ENCODE data around the gene GTF2F2.

Gene GTF2F2

GRCh38 chr13:45228002-45228401 is 107.7 kb downstream of the GTF2F2 start:
- H3K27me3 ChIP-seq (ENCODE audit: insufficient read depth, low read length), result no peaks in the 10 kb centered on the region
- no peaks in the 10 kb centered on the region for H3K9me2 ChIP-seq (ENCODE audit: low read depth, low read length)
- no peaks in the 10 kb centered on the region for H3F3A ChIP-seq (ENCODE audit: insufficient read depth, low read length)
- no peaks in the 10 kb centered on the region for H3K36me3 ChIP-seq (ENCODE audit: insufficient read depth, low read length)
- H3K4me2 ChIP-seq (ENCODE audit: low read length), result no peak overlapping the region
- no peak overlapping the region for H3K9ac ChIP-seq (ENCODE audit: low read length)
- no peak for TF ChIP-seq CTCF (IDR thresholded peaks at IDR 0.05; ENCODE audit: low read length)
- no peak for TF ChIP-seq EZH2 (IDR thresholded peaks at IDR 0.05; ENCODE audit: borderline replicate concordance, low read length)
- H3K4me1 ChIP-seq (ENCODE audit: insufficient read depth, low read length, severe bottlenecking), result no peaks in the 10 kb centered on the region
- H3K9me3 ChIP-seq (ENCODE audit: low read length), result no peaks in the 10 kb centered on the region
- H3K79me2 ChIP-seq (ENCODE audit: insufficient read depth, low read length), result 0 out of 2 replicates have a peak, but pooled peaks cover 5% of the 10 kb centered on the region
- no peaks in the 10 kb centered on the region for H4K20me1 ChIP-seq (ENCODE audit: insufficient read depth, low read length)
- H3K4me3 ChIP-seq (ENCODE audit: low read depth, low read length, poor library complexity, severe bottlenecking), result no peak overlapping the region
- H3K27ac ChIP-seq (ENCODE audit: low read depth, low read length, poor library complexity, severe bottlenecking), result no peak overlapping the region
- no peak overlapping the region for H2AFZ ChIP-seq (ENCODE audit: low read length)

GRCh38 chr13:45229172-45229571 is 108.9 kb downstream of the GTF2F2 start:
- Histone ChIP-seq H4K20me1 (ENCODE audit: insufficient read depth, low read length) (no peaks in the 10 kb centered on the region), H2AFZ (ENCODE audit: low read length) (no peak overlapping the region), H3K9me3 (ENCODE audit: low read length) (no peaks in the 10 kb centered on the region), H3K9ac (ENCODE audit: low read length) (no peak overlapping the region), H3K4me2 (ENCODE audit: low read length) (no peak overlapping the region), H3K4me3 (ENCODE audit: low read depth, low read length, poor library complexity, severe bottlenecking) (no peak overlapping the region), H3F3A (ENCODE audit: insufficient read depth, low read length) (no peaks in the 10 kb centered on the region), H3K36me3 (ENCODE audit: insufficient read depth, low read length) (no peaks in the 10 kb centered on the region), H3K27me3 (ENCODE audit: insufficient read depth, low read length) (no peaks in the 10 kb centered on the region), H3K79me2 (ENCODE audit: insufficient read depth, low read length) (0 out of 2 replicates have a peak, but pooled peaks cover under 1% of the 10 kb centered on the region), H3K9me2 (ENCODE audit: low read depth, low read length) (no peaks in the 10 kb centered on the region), H3K4me1 (ENCODE audit: insufficient read depth, low read length, severe bottlenecking) (no peaks in the 10 kb centered on the region), H3K27ac (ENCODE audit: low read depth, low read length, poor library complexity, severe bottlenecking) (no peak overlapping the region)
- no peak for TF ChIP-seq EZH2 (IDR thresholded peaks at IDR 0.05; ENCODE audit: borderline replicate concordance, low read length)

- no peaks in the 10 kb centered on the region for H3K9me2 ChIP-seq (ENCODE audit: low read depth, low read length)
- H3K4me2 ChIP-seq (ENCODE audit: low read length), result no peak overlapping the region
- H2AFZ ChIP-seq (ENCODE audit: low read length), result no peak overlapping the region
- no peak overlapping the region for H3K4me3 ChIP-seq (ENCODE audit: low read depth, low read length, poor library complexity, severe bottlenecking)
- no peak overlapping the region for H3K9ac ChIP-seq (ENCODE audit: low read length)
- H3K9me3 ChIP-seq (ENCODE audit: low read length), result no peaks in the 10 kb centered on the region
- H4K20me1 ChIP-seq (ENCODE audit: insufficient read depth, low read length), result no peaks in the 10 kb centered on the region
- no peaks in the 10 kb centered on the region for H3F3A ChIP-seq (ENCODE audit: insufficient read depth, low read length)
- no peaks in the 10 kb centered on the region for H3K4me1 ChIP-seq (ENCODE audit: insufficient read depth, low read length, severe bottlenecking)
- no peaks in the 10 kb centered on the region for H3K27me3 ChIP-seq (ENCODE audit: insufficient read depth, low read length)
- TF ChIP-seq EZH2 (IDR thresholded peaks at IDR 0.05; ENCODE audit: borderline replicate concordance, low read length) (no peak), CTCF (IDR thresholded peaks at IDR 0.05; ENCODE audit: low read length) (no peak)
- H3K27ac ChIP-seq (ENCODE audit: low read depth, low read length, poor library complexity, severe bottlenecking), result no peak overlapping the region
- H3K79me2 ChIP-seq (ENCODE audit: insufficient read depth, low read length), result no peaks in the 10 kb centered on the region
- H3K36me3 ChIP-seq (ENCODE audit: insufficient read depth, low read length), result no peaks in the 10 kb centered on the region
Measured at GRCh38 chr13:45231305-45231704, 111.0 kb downstream of the GTF2F2 start.

- Histone ChIP-seq H3K9me2 (ENCODE audit: low read depth, low read length) (no peaks in the 10 kb centered on the region), H3K79me2 (ENCODE audit: insufficient read depth, low read length) (no peaks in the 10 kb centered on the region), H3K4me1 (ENCODE audit: insufficient read depth, low read length, severe bottlenecking) (no peaks in the 10 kb centered on the region), H3K9me3 (ENCODE audit: low read length) (no peaks in the 10 kb centered on the region), H4K20me1 (ENCODE audit: insufficient read depth, low read length) (no peaks in the 10 kb centered on the region), H3K27me3 (ENCODE audit: insufficient read depth, low read length) (no peaks in the 10 kb centered on the region), H3K9ac (ENCODE audit: low read length) (no peak overlapping the region), H3K4me2 (ENCODE audit: low read length) (no peak overlapping the region), H3K4me3 (ENCODE audit: low read depth, low read length, poor library complexity, severe bottlenecking) (no peak overlapping the region), H3F3A (ENCODE audit: insufficient read depth, low read length) (no peaks in the 10 kb centered on the region), H3K27ac (ENCODE audit: low read depth, low read length, poor library complexity, severe bottlenecking) (no peak overlapping the region), H3K36me3 (ENCODE audit: insufficient read depth, low read length) (no peaks in the 10 kb centered on the region), H2AFZ (ENCODE audit: low read length) (no peak overlapping the region)
- TF ChIP-seq CTCF (IDR thresholded peaks at IDR 0.05; ENCODE audit: low read length), result no peak
- no peak for TF ChIP-seq EZH2 (IDR thresholded peaks at IDR 0.05; ENCODE audit: borderline replicate concordance, low read length)
Measured at GRCh38 chr13:45231722-45232121, 111.4 kb downstream of the GTF2F2 start.

Measured in OCI-LY1 (cell line).